SK-N-SH (cell line): Measurements from ENCODE around the gene CPED1. TPM values are rescaled to one million over a fixed set of nuclear protein-coding genes. Genes with fewer than 3 reads are reported as not detected.

Experiments
- CTCF ChIA-PET: fragments of 300-600, 350-600 bp; formaldehyde crosslinking; extraction: SDS; loops from one replicate; lab custom pipeline; 2021; lab: Yijun Ruan, JAX
- POLR2A ChIA-PET: fragments of 350-600 bp; sonication (Branson Sonifier 250); formaldehyde crosslinking; extraction: SDS; loops from one replicate; lab custom pipeline; 2020; ENCODE audit warnings: antibody characterized with exemption, inconsistent platforms; lab: Yijun Ruan, JAX
- DNase-seq: peaks from one replicate; pipeline ENCODE4 v3.0.0; 2012
- H2AFZ ChIP-seq: fragments of 200-600 bp; sonication (generic); 2 replicates; pipeline ENCODE4 v1.8.1; 2016; ENCODE audit warnings: antibody characterized with exemption, mild to moderate bottlenecking, low read depth
- H3F3A ChIP-seq: fragments of 200-600 bp; sonication (generic); replicated peaks from 2 replicates; pipeline ENCODE3; 2016; ENCODE audit warnings: antibody characterized with exemption, mild to moderate bottlenecking; ENCODE audit not compliant: insufficient read depth
- H3K27ac ChIP-seq, 2 experiments: fragments of 200-500 bp in 1 of 2; fragments of 200-600 bp in 1 of 2; sonication (Bioruptor generic) in 1 of 2; sonication (generic), shearing (Covaris generic) in 1 of 2; 2 replicates each; pipeline versions ENCODE4 v1.5.1 to v1.6.1; 2014 to 2016; ENCODE audit warnings: low read depth in 2 of 2, inconsistent platforms in 1 of 2, low read length in 1 of 2, mild to moderate bottlenecking in 1 of 2, mixed read lengths in 1 of 2
- H3K27me3 ChIP-seq: fragments of 200-600 bp; sonication (generic), shearing (Covaris generic); 2 replicates; pipeline ENCODE4 v1.6.1; 2016; ENCODE audit warnings: mixed run types; ENCODE audit not compliant: insufficient read depth
- H3K36me3 ChIP-seq, 2 experiments: fragments of 200-500 bp in 1 of 2; fragments of 200-600 bp in 1 of 2; sonication (Bioruptor generic) in 1 of 2; sonication (generic) in 1 of 2; replicated peaks in 1 of 2; 2 replicates each; pipeline versions ENCODE3 to v1.5.1; 2014 to 2016; ENCODE audit warnings: low read length in 1 of 2, mild to moderate bottlenecking in 1 of 2; ENCODE audit not compliant: insufficient read depth in 2 of 2, control insufficient read depth in 1 of 2
- H3K4me1 ChIP-seq, 2 experiments: fragments of 200-500 bp in 1 of 2; fragments of 200-600 bp in 1 of 2; sonication (Bioruptor generic) in 1 of 2; sonication (generic), shearing (Covaris generic) in 1 of 2; 2 replicates each; pipeline versions ENCODE4 v1.5.1 to v1.6.1; 2014 to 2016; ENCODE audit warnings: low read depth in 1 of 2, low read length in 1 of 2, mixed run types in 1 of 2; ENCODE audit not compliant: insufficient read depth in 2 of 2, control insufficient read depth in 1 of 2
- H3K4me2 ChIP-seq: fragments of 200-600 bp; sonication (generic), shearing (Covaris generic); 2 replicates; pipeline ENCODE4 v1.6.1; 2017; ENCODE audit warnings: mixed run types
- H3K4me3 ChIP-seq, 2 experiments: fragments of 200-500 bp in 1 of 2; fragments of 200-600 bp in 1 of 2; sonication (Bioruptor generic) in 1 of 2; sonication (generic), shearing (Covaris generic) in 1 of 2; 2 replicates each; pipeline versions ENCODE4 v1.5.1 to v1.8.1; 2014 to 2016; ENCODE audit warnings: low read depth in 2 of 2, inconsistent platforms in 1 of 2, low read length in 1 of 2, mild to moderate bottlenecking in 1 of 2, mixed read lengths in 1 of 2, moderate library complexity in 1 of 2
- H3K79me2 ChIP-seq: fragments of 200-600 bp; sonication (generic); 2 replicates; pipeline ENCODE4 v1.8.1; 2017; ENCODE audit warnings: mild to moderate bottlenecking; ENCODE audit not compliant: insufficient read depth
- H3K9ac ChIP-seq: fragments of 200-600 bp; sonication (generic); 2 replicates; pipeline ENCODE4 v1.6.1; 2017; ENCODE audit warnings: mixed run types
- H3K9me2 ChIP-seq: fragments of 200-600 bp; sonication (generic); 2 replicates; pipeline ENCODE4 v1.6.1; 2017; ENCODE audit warnings: mixed run types
- H3K9me3 ChIP-seq: fragments of 200-600 bp; sonication (generic); 2 replicates; pipeline ENCODE4 v1.6.1; 2017; ENCODE audit warnings: mixed run types, mild to moderate bottlenecking, moderate library complexity
- H4K20me1 ChIP-seq: fragments of 200-600 bp; sonication (generic); 2 replicates; pipeline ENCODE4 v1.6.1; 2017; ENCODE audit warnings: mild to moderate bottlenecking, mixed run types; ENCODE audit not compliant: insufficient read depth
- CHD2 ChIP-seq: fragments of 150-350 bp; IDR thresholded peaks from 2 replicates; pipeline ENCODE4 v1.6.1; 2018; ENCODE audit warnings: low read length; ENCODE audit not compliant: partially characterized antibody
- CTCF ChIP-seq: fragments of 200-600 bp; sonication (generic); IDR thresholded peaks from 2 replicates; pipeline ENCODE4 v1.6.1; 2017; ENCODE audit warnings: antibody characterized with exemption, mild to moderate bottlenecking, moderate library complexity
- ELF1 ChIP-seq: IDR thresholded peaks from 2 replicates; pipeline ENCODE4 v1.4.0; 2012
- EP300 ChIP-seq, 2 experiments: IDR thresholded peaks; 2 replicates each; pipeline versions ENCODE4 v1.4.0 to v1.6.1; 2012; ENCODE audit warnings: borderline replicate concordance in 1 of 2, low read depth in 1 of 2, low read length in 1 of 2
- EZH2phosphoT487 ChIP-seq: fragments of 200-600 bp; sonication (generic); IDR thresholded peaks from 2 replicates; pipeline ENCODE4 v1.6.1; 2017; ENCODE audit warnings: low read depth, mixed run types, mild to moderate bottlenecking, antibody characterized with exemption, moderate library complexity, borderline replicate concordance
- FOSL2 ChIP-seq: IDR thresholded peaks from 2 replicates; pipeline ENCODE4 v1.4.0; 2012; ENCODE audit warnings: low read depth, mild to moderate bottlenecking, moderate library complexity, borderline replicate concordance
- FOXJ3 ChIP-seq: sonication (generic); formaldehyde crosslinking; IDR thresholded peaks from 2 replicates; pipeline ENCODE4 v1.5.1; 2020; ENCODE audit warnings: mild to moderate bottlenecking, missing genetic modification reagents
- FOXM1 ChIP-seq: IDR thresholded peaks from 2 replicates; pipeline ENCODE4 v1.4.0; 2012; ENCODE audit warnings: low read depth, mild to moderate bottlenecking
- GATA2 ChIP-seq: sonication (generic); formaldehyde crosslinking; IDR thresholded peaks from 2 replicates; pipeline ENCODE4 v1.5.0; 2020; ENCODE audit warnings: mild to moderate bottlenecking, missing genetic modification reagents
- MXI1 ChIP-seq: IDR thresholded peaks from 2 replicates; pipeline ENCODE4 v1.6.1; 2012; ENCODE audit warnings: mild to moderate bottlenecking, low read depth, low read length, improper control_type of control experiment
- PBX3 ChIP-seq: IDR thresholded peaks from 2 replicates; pipeline ENCODE4; 2012
- RAD21 ChIP-seq: IDR thresholded peaks from 2 replicates; pipeline ENCODE4 v1.6.1; 2012; ENCODE audit warnings: mild to moderate bottlenecking, low read length
- RCOR1 ChIP-seq: fragments of 150-350 bp; IDR thresholded peaks from 2 replicates; pipeline ENCODE4 v1.6.1; 2017; ENCODE audit warnings: antibody characterized with exemption, low read length
- SIN3A ChIP-seq: IDR thresholded peaks from 2 replicates; pipeline ENCODE4 v1.6.1; 2012; ENCODE audit warnings: low read depth, mild to moderate bottlenecking, low read length, moderate library complexity, borderline replicate concordance
- SMC3 ChIP-seq: IDR thresholded peaks from 2 replicates; pipeline ENCODE4 v1.6.1; 2012; ENCODE audit warnings: low read depth, low read length, improper control_type of control experiment
- TAF1 ChIP-seq: IDR thresholded peaks from 2 replicates; pipeline ENCODE4 v1.6.1; 2012; ENCODE audit warnings: low read depth, mild to moderate bottlenecking, low read length, moderate library complexity, borderline replicate concordance
- USF2 ChIP-seq: fragments of 150-350 bp; IDR thresholded peaks from 2 replicates; pipeline ENCODE4 v1.6.1; 2017; ENCODE audit warnings: antibody characterized with exemption, low read length, low read depth, borderline replicate concordance
- ZBTB33 ChIP-seq: IDR thresholded peaks from 2 replicates; pipeline ENCODE4 v1.4.0; 2012; ENCODE audit warnings: low read depth, borderline replicate concordance
- WGBS: methylation state at CpG from one replicate; pipeline ENCODE4 v1.1.6; 2017; ENCODE audit warnings: low lambda C conversion rate; 5-methylcytosine and 5-hydroxymethylcytosine counted together
- polyA plus RNA-seq, 3 experiments: library from polyadenylated mRNA; depleted of rRNA; stranded (reverse); fragments of >200 nt; gene quantifications; 2 replicates each; pipeline ENCODE4 v1.2.3, GENCODE V29; 2012

CPED1 gene
- polyA plus RNA-seq, 1 of the 3 experiments (the other 2 are of a cell fraction) = 4.4 TPM

- TF ChIP-seq ZBTB33 = no peak
- TF ChIP-seq FOXJ3 (CRISPR knock-in tag) = no peak
- no peak for TF ChIP-seq EZH2phosphoT487
- TF ChIP-seq CHD2 = no peak
- no peak for TF ChIP-seq USF2
These were observed 226.1 kb downstream of the CPED1 start (continued) for GRCh38 chr7:121214657-121215056.

- Histone ChIP-seq H3K4me3 (no peak overlapping the region), H3K27me3 (no peaks in the 10 kb centered on the region), H4K20me1 (no peaks in the 10 kb centered on the region), H2AFZ (no peak overlapping the region), H3K9me3 (no peaks in the 10 kb centered on the region), H3K36me3 (no peaks in the 10 kb centered on the region), H3K9ac (no peak overlapping the region), H3K4me2 (no peak overlapping the region), H3F3A (no peaks in the 10 kb centered on the region), H3K27ac (no peak overlapping the region), H3K79me2 (no peaks in the 10 kb centered on the region), H3K9me2 (no peaks in the 10 kb centered on the region), H3K4me1 (no peaks in the 10 kb centered on the region; a peak in 1 of 4 replicates)
- POLR2A ChIA-PET = no interaction called here
- no peak for DNase-seq
- CTCF ChIA-PET = interaction anchor here (1.5 kb wide), 1 partner anchor 111 kb away, joined by 3 read pairs; no protein-coding TSS in a partner anchor
- no peak for TF ChIP-seq SMC3
- TF ChIP-seq FOXM1 = no peak
- no peak for TF ChIP-seq USF2
- no peak for TF ChIP-seq ELF1
- TF ChIP-seq TAF1 = no peak
- no peak for TF ChIP-seq MXI1
- TF ChIP-seq ZBTB33 = no peak
- TF ChIP-seq GATA2 (CRISPR knock-in tag) = no peak
- no peak for TF ChIP-seq CTCF
- TF ChIP-seq EP300 (IDR thresholded peaks at IDR 0.05; ENCODE audit: borderline replicate concordance in 1 of 2, low read depth in 1 of 2, low read length in 1 of 2) = no peak
- no peak for TF ChIP-seq SIN3A
- no peak for TF ChIP-seq FOSL2
- TF ChIP-seq PBX3 = no peak
- no peak for TF ChIP-seq RCOR1
- TF ChIP-seq RAD21 = no peak
- 61% methylated on average over 2 of the region's 2 CpGs for WGBS
These were observed 230.5 kb downstream of the CPED1 start for GRCh38 chr7:121219026-121219425.
